ENCODE data around the gene TRIP10. TPM values are rescaled to one million over a fixed set of nuclear protein-coding genes. Genes with fewer than 3 reads are reported as not detected.

The TRIP10 gene
- total RNA-seq, 1 experiment from 2014 or later = 96.6 TPM

- ChIA-PET CTCF (no interaction called here), POLR2A (ENCODE audit: unreplicated experiment) (no interaction called here)
- no peak within 1 kb of the TSS for H2AFZ ChIP-seq (ENCODE audit: low read length)
- intact Hi-C loops (cut with micrococcal nuclease) = no loop called here
- H3K4me2 ChIP-seq (ENCODE audit: low read length) = no peak within 1 kb of the TSS
- H4K20me1 ChIP-seq (ENCODE audit: low read length) = no peaks in the 10 kb centered on the region
- H3K27me3 ChIP-seq (ENCODE audit: low read length) = no peaks in the 10 kb centered on the region
- no peaks in the 10 kb centered on the region for H3K36me3 ChIP-seq (ENCODE audit: low read depth, low read length)
- H3K27ac ChIP-seq (ENCODE audit: low read length) = no peak within 1 kb of the TSS
- H3K4me3 ChIP-seq (ENCODE audit: low read length) = no peak within 1 kb of the TSS
- no peak for TF ChIP-seq EZH2 (IDR thresholded peaks at IDR 0.05; ENCODE audit: low read length, unreplicated experiment)
- TF ChIP-seq EZH2phosphoT487 (IDR thresholded peaks at IDR 0.05; ENCODE audit: borderline replicate concordance, low read length) = no peak
- no peak for TF ChIP-seq CTCF (conservative IDR thresholded peaks at IDR 0.05; ENCODE audit: low read depth, low read length)
- no peak for DNase-seq
- no TSS peak for BruUV-seq (replicated peaks)
- H3K79me2 ChIP-seq (ENCODE audit: low read length) = no peaks in the 10 kb centered on the region
- no peaks in the 10 kb centered on the region for H3K9me3 ChIP-seq (ENCODE audit: low read length)
- no peaks in the 10 kb centered on the region for H3K9me2 ChIP-seq (replicated peaks; ENCODE audit: low read length)
- ATAC-seq = no peak
- no peak within 1 kb of the TSS for H3K9ac ChIP-seq (ENCODE audit: low read length)
- H3F3A ChIP-seq (ENCODE audit: low read length, unreplicated experiment) = no peaks in the 10 kb centered on the region
- no peaks in the 10 kb centered on the region; the same call in 1 of the 2 replicates for H3K4me1 ChIP-seq (ENCODE audit: insufficient read depth, low read length)
Observed at GRCh38 chr19:6720369-6721137, 18.9 kb upstream of the TRIP10 start, which contains the start of gene C3. Gene C3, minus strand, starts transcription at chr19:6720650. Its CDS starts 61 bp downstream, at chr19:6720589.

GRCh38 chr19:6721138-6721474, 18.4 kb upstream of the TRIP10 start:
- Histone ChIP-seq H3K4me2 (ENCODE audit: low read length) (no peak overlapping the region), H3K27me3 (ENCODE audit: low read length) (no peaks in the 10 kb centered on the region), H3K9ac (ENCODE audit: low read length) (no peak overlapping the region), H2AFZ (ENCODE audit: low read length) (no peak overlapping the region), H3K27ac (ENCODE audit: low read length) (no peak overlapping the region), H3K79me2 (ENCODE audit: low read length) (no peaks in the 10 kb centered on the region), H3F3A (ENCODE audit: low read length, unreplicated experiment) (no peaks in the 10 kb centered on the region), H3K36me3 (ENCODE audit: low read depth, low read length) (no peaks in the 10 kb centered on the region), H3K9me3 (ENCODE audit: low read length) (no peaks in the 10 kb centered on the region), H4K20me1 (ENCODE audit: low read length) (no peaks in the 10 kb centered on the region), H3K4me1 (ENCODE audit: insufficient read depth, low read length) (no peaks in the 10 kb centered on the region; the same call in 1 of the 2 replicates), H3K9me2 (replicated peaks; ENCODE audit: low read length) (no peaks in the 10 kb centered on the region), H3K4me3 (ENCODE audit: low read length) (no peak overlapping the region)
- intact Hi-C loops (cut with micrococcal nuclease) = no loop called here
- CTCF ChIA-PET = no interaction called here
- BruUV-seq (replicated peaks) = no TSS peak
- POLR2A ChIA-PET (ENCODE audit: unreplicated experiment) = no interaction called here
- no peak for TF ChIP-seq EZH2 (IDR thresholded peaks at IDR 0.05; ENCODE audit: low read length, unreplicated experiment)
- TF ChIP-seq CTCF (conservative IDR thresholded peaks at IDR 0.05; ENCODE audit: low read depth, low read length) = no peak
- no peak for TF ChIP-seq EZH2phosphoT487 (IDR thresholded peaks at IDR 0.05; ENCODE audit: borderline replicate concordance, low read length)
- DNase-seq (no peak), ATAC-seq (no peak)

- no peak overlapping the region for H3K9ac ChIP-seq (ENCODE audit: low read length)
- no peak overlapping the region for H3K27ac ChIP-seq (ENCODE audit: low read length)
- no peaks in the 10 kb centered on the region for H3K27me3 ChIP-seq (ENCODE audit: low read length)
- no peak overlapping the region for H3K4me2 ChIP-seq (ENCODE audit: low read length)
- no peaks in the 10 kb centered on the region for H3K9me2 ChIP-seq (replicated peaks; ENCODE audit: low read length)
- H3K4me1 ChIP-seq (ENCODE audit: insufficient read depth, low read length) = no peaks in the 10 kb centered on the region; the same call in 1 of the 2 replicates
- ChIA-PET POLR2A (ENCODE audit: unreplicated experiment) (no interaction called here), CTCF (no interaction called here)
- no peaks in the 10 kb centered on the region for H4K20me1 ChIP-seq (ENCODE audit: low read length)
- TF ChIP-seq CTCF (conservative IDR thresholded peaks at IDR 0.05; ENCODE audit: low read depth, low read length) = no peak
- TF ChIP-seq EZH2phosphoT487 (IDR thresholded peaks at IDR 0.05; ENCODE audit: borderline replicate concordance, low read length) = no peak
- no peak for TF ChIP-seq EZH2 (IDR thresholded peaks at IDR 0.05; ENCODE audit: low read length, unreplicated experiment)
- no peaks in the 10 kb centered on the region for H3K9me3 ChIP-seq (ENCODE audit: low read length)
- no peaks in the 10 kb centered on the region for H3K79me2 ChIP-seq (ENCODE audit: low read length)
- BruUV-seq (replicated peaks) = no TSS peak
- no peaks in the 10 kb centered on the region for H3F3A ChIP-seq (ENCODE audit: low read length, unreplicated experiment)
- ATAC-seq (no peak), DNase-seq (no peak)
- H2AFZ ChIP-seq (ENCODE audit: low read length) = no peak overlapping the region
- no peaks in the 10 kb centered on the region for H3K36me3 ChIP-seq (ENCODE audit: low read depth, low read length)
- H3K4me3 ChIP-seq (ENCODE audit: low read length) = no peak overlapping the region
- intact Hi-C loops (cut with micrococcal nuclease) = no loop called here
Observed at GRCh38 chr19:6721773-6722172, 17.7 kb upstream of the TRIP10 start.
